H1 (cell line): Measurements from ENCODE around the gene CEACAM1. TPM values are rescaled to one million over a fixed set of nuclear protein-coding genes. Genes with fewer than 3 reads are reported as not detected.

Experiments
- CTCF ChIA-PET: fragments of 300-600 bp; sonication (Branson Sonifier 250); formaldehyde crosslinking; loops from one replicate; lab custom pipeline; 2021; ENCODE audit not compliant: partially characterized antibody; lab: Charles Lee
- POLR2A ChIA-PET: fragments of 300-600 bp; sonication (Branson Sonifier 250); formaldehyde crosslinking; loops from one replicate; lab custom pipeline; 2021; ENCODE audit warnings: inconsistent platforms; ENCODE audit not compliant: partially characterized antibody; lab: Charles Lee
- DNase-seq, 2 experiments: peaks; one replicate each; pipeline versions ENCODE4 v3.0.0 to v3.0.0-alpha.2; 2010 to 2022; ENCODE audit warnings: low spot score in 2 of 2, low read depth in 1 of 2, mixed read lengths in 1 of 2
- FAIRE-seq: peaks from 2 replicates; lab custom pipeline; 2011; peaks lifted over from hg19 to GRCh38; lab: Jason Lieb, UNC
- H2AFZ ChIP-seq: 2 replicates; pipeline ENCODE4 v1.8.1; 2012; ENCODE audit warnings: low read length, inconsistent platforms
- H2AK5ac ChIP-seq: 2 replicates; pipeline ENCODE4 v1.6.1; 2013; ENCODE audit warnings: low read depth, low read length
- H2BK120ac ChIP-seq: replicated peaks from 2 replicates; pipeline ENCODE3; 2013; ENCODE audit warnings: low read depth, low read length, inconsistent platforms
- H2BK12ac ChIP-seq: 2 replicates; pipeline ENCODE4 v1.6.1; 2013; ENCODE audit warnings: low read depth, low read length
- H2BK15ac ChIP-seq: 2 replicates; pipeline ENCODE4 v1.6.1; 2013; ENCODE audit warnings: low read length
- H2BK20ac ChIP-seq: 2 replicates; pipeline ENCODE4 v1.6.1; 2013; ENCODE audit warnings: low read length
- H2BK5ac ChIP-seq: 2 replicates; pipeline ENCODE4 v1.6.1; 2013; ENCODE audit warnings: low read depth, low read length
- H3K14ac ChIP-seq: 2 replicates; pipeline ENCODE4 v1.6.1; 2013; ENCODE audit warnings: inconsistent platforms; ENCODE audit not compliant: insufficient read length
- H3K18ac ChIP-seq: 2 replicates; pipeline ENCODE4 v1.6.1; 2013; ENCODE audit warnings: low read length; ENCODE audit errors: extremely low read depth
- H3K23ac ChIP-seq: 2 replicates; pipeline ENCODE4 v1.6.1; 2013; ENCODE audit warnings: inconsistent platforms; ENCODE audit not compliant: insufficient read length
- H3K23me2 ChIP-seq: 2 replicates; pipeline ENCODE4 v1.6.1; 2013; ENCODE audit warnings: low read depth, low read length
- H3K27ac ChIP-seq: 2 replicates; pipeline ENCODE4 v1.6.1; 2011; ENCODE audit warnings: low read depth, low read length, inconsistent platforms
- H3K27me3 ChIP-seq, 4 experiments: replicated peaks in 1 of 4; 1 replicate in 1 of 4; 2 replicates in 3 of 4; pipeline versions ENCODE4 v1.6.1 to v1.8.1; 2011 to 2013; ENCODE audit warnings: low read length in 3 of 4, mild to moderate bottlenecking in 3 of 4, inconsistent platforms in 2 of 4, mixed read lengths in 2 of 4, moderate library complexity in 1 of 4; ENCODE audit not compliant: control insufficient read depth in 3 of 4, insufficient read depth in 3 of 4; ENCODE audit errors: extremely low read depth in 1 of 4
- H3K36me3 ChIP-seq, 4 experiments: 2 replicates each; pipeline versions ENCODE4 v1.6.1 to v1.8.1; 2011 to 2013; ENCODE audit warnings: mild to moderate bottlenecking in 4 of 4, low read length in 3 of 4, moderate library complexity in 2 of 4, control low read depth in 1 of 4, inconsistent platforms in 1 of 4; ENCODE audit not compliant: insufficient read depth in 4 of 4, control insufficient read depth in 2 of 4
- H3K4ac ChIP-seq: replicated peaks from 2 replicates; pipeline ENCODE3; 2013; ENCODE audit warnings: low read length, low read depth, mixed read lengths, inconsistent platforms; ENCODE audit not compliant: insufficient read length
- H3K4me1 ChIP-seq, 4 experiments: replicated peaks in 1 of 4; 1 replicate in 1 of 4; 2 replicates in 3 of 4; pipeline versions ENCODE4 v1.6.1 to v1.8.1; 2011 to 2013; ENCODE audit warnings: low read length in 3 of 4, inconsistent platforms in 2 of 4, mixed read lengths in 1 of 4; ENCODE audit not compliant: insufficient read depth in 4 of 4, control insufficient read depth in 3 of 4
- H3K4me2 ChIP-seq, 2 experiments: 2 replicates each; pipeline versions ENCODE4 v1.6.1 to v1.8.1; 2011 to 2013; ENCODE audit warnings: low read depth in 2 of 2, low read length in 2 of 2, control low read depth in 1 of 2, inconsistent platforms in 1 of 2, mild to moderate bottlenecking in 1 of 2; ENCODE audit not compliant: insufficient read depth in 1 of 2
- H3K4me3 ChIP-seq, 4 experiments: fragments of 200-600, 300-600 bp in 1 of 4; sonication (generic), shearing (Covaris generic), sonication (Bioruptor Twin) in 1 of 4; 2 replicates each; pipeline versions ENCODE4 v1.5.1 to v1.8.1; 2011 to 2016; ENCODE audit warnings: low read length in 4 of 4, low read depth in 3 of 4, control low read depth in 2 of 4, inconsistent platforms in 2 of 4, mild to moderate bottlenecking in 2 of 4, mixed read lengths in 1 of 4, moderate library complexity in 1 of 4; ENCODE audit not compliant: insufficient read depth in 2 of 4; ENCODE audit errors: extremely low read depth in 1 of 4
- H3K56ac ChIP-seq: replicated peaks from 2 replicates; pipeline ENCODE3; 2013; ENCODE audit warnings: low read depth, mild to moderate bottlenecking, mixed read lengths, low read length, inconsistent platforms; ENCODE audit not compliant: insufficient read length
- H3K79me1 ChIP-seq: 2 replicates; pipeline ENCODE4 v1.6.1; 2013; ENCODE audit warnings: low read depth, low read length, control low read depth
- H3K79me2 ChIP-seq, 2 experiments: 2 replicates each; pipeline versions ENCODE4 v1.6.1 to v1.8.1; 2012 to 2013; ENCODE audit warnings: low read length in 2 of 2, mild to moderate bottlenecking in 2 of 2, inconsistent platforms in 1 of 2; ENCODE audit not compliant: insufficient read depth in 2 of 2, control insufficient read depth in 1 of 2
- H3K9ac ChIP-seq, 4 experiments: replicated peaks in 1 of 4; 1 replicate in 1 of 4; 2 replicates in 3 of 4; pipeline versions ENCODE4 v1.6.1 to v1.8.1; 2011 to 2013; ENCODE audit warnings: low read depth in 3 of 4, low read length in 3 of 4, control low read depth in 2 of 4, mild to moderate bottlenecking in 2 of 4, moderate library complexity in 2 of 4, inconsistent platforms in 1 of 4; ENCODE audit errors: extremely low read depth in 1 of 4
- H3K9me3 ChIP-seq, 2 experiments: 2 replicates each; pipeline versions ENCODE4 v1.6.1 to v1.8.1; 2012 to 2013; ENCODE audit warnings: mild to moderate bottlenecking in 2 of 2, moderate library complexity in 2 of 2, control low read depth in 1 of 2, inconsistent platforms in 1 of 2, low read depth in 1 of 2, low read length in 1 of 2, mixed read lengths in 1 of 2; ENCODE audit not compliant: insufficient read depth in 2 of 2
- H4K20me1 ChIP-seq, 2 experiments: replicated peaks in 1 of 2; 2 replicates each; pipeline versions ENCODE3 to v1.8.1; 2011 to 2013; ENCODE audit warnings: inconsistent platforms in 2 of 2, low read length in 2 of 2, mild to moderate bottlenecking in 1 of 2; ENCODE audit not compliant: insufficient read depth in 2 of 2, control insufficient read depth in 1 of 2
- H4K5ac ChIP-seq: 2 replicates; pipeline ENCODE4 v1.6.1; 2013; ENCODE audit warnings: low read length, low read depth, mixed read lengths, inconsistent platforms; ENCODE audit not compliant: insufficient read length
- H4K8ac ChIP-seq: 2 replicates; pipeline ENCODE4 v1.8.0; 2013; ENCODE audit warnings: mild to moderate bottlenecking, moderate library complexity, low read length, inconsistent platforms; ENCODE audit not compliant: insufficient read depth; ENCODE audit errors: extremely low read depth
- H4K91ac ChIP-seq: replicated peaks from 2 replicates; pipeline ENCODE3; 2013; ENCODE audit warnings: low read length, mixed read lengths, inconsistent platforms; ENCODE audit not compliant: insufficient read length
- CREB1 ChIP-seq: IDR thresholded peaks from 2 replicates; pipeline ENCODE4 v1.6.1; 2012; ENCODE audit warnings: inconsistent platforms
- RXRA ChIP-seq: IDR thresholded peaks from 2 replicates; pipeline ENCODE4 v1.6.1; 2011; ENCODE audit warnings: low read depth, mild to moderate bottlenecking, low read length, moderate library complexity; ENCODE audit not compliant: insufficient read depth
- SP1 ChIP-seq: IDR thresholded peaks from 2 replicates; pipeline ENCODE4 v1.6.1; 2011; ENCODE audit warnings: low read depth, low read length
- WGBS, 2 experiments: shearing (Covaris generic) in 1 of 2; methylation state at CpG; one replicate each; pipeline versions ENCODE4 v1.1.6 to v1.1.7; 2013 to 2015; ENCODE audit warnings: low lambda C conversion rate in 2 of 2, mixed read lengths in 2 of 2, inconsistent platforms in 1 of 2, low coverage in 1 of 2, missing lambda C conversion rate in 1 of 2; ENCODE audit not compliant: insufficient replicate concordance in 2 of 2, insufficient coverage in 1 of 2, insufficient read length in 1 of 2; ENCODE audit errors: extremely low coverage in 1 of 2, missing lambda C conversion rate in 1 of 2; 5-methylcytosine and 5-hydroxymethylcytosine counted together
- polyA plus RNA-seq, 7 experiments: library from polyadenylated mRNA; depleted of rRNA in 3 of 7; stranded (reverse) in 5 of 7; unstranded in 2 of 7; fragments of >200 nt in 5 of 7; fragments of 200-250 nt in 2 of 7; gene quantifications; 1 replicate in 5 of 7; 2 replicates in 1 of 7; 4 replicates in 1 of 7; pipeline versions ENCODE4 v1.2.1 to v1.2.3, GENCODE V29; 2011 to 2013; ENCODE audit warnings: missing spikeins in 2 of 7, mixed read lengths in 2 of 7
- total RNA-seq: library from RNA; stranded (reverse); fragmentation: NEBNext Ultra II Directional; extraction: Animal tissue kit (Norgen Biotek cat#: 25700); gene quantifications from 2 replicates; pipeline ENCODE4 v1.2.1, GENCODE V29; 2021
- TF ChIP-seq, protein P1 (sequence below): IDR thresholded peaks from 2 replicates; pipeline ENCODE4 v1.6.1; 2011; ENCODE audit warnings: low read depth, mild to moderate bottlenecking, low read length; ENCODE audit not compliant: insufficient read depth

CEACAM1 gene
- total and polyA plus RNA-seq, 2 of the 8 experiments (the other 6 are each of a cell fraction or from before 2014, with no cell fraction given): 1.8 to 3.6 TPM

GRCh38 chr19:42479736-42480135 lies 48.5 kb downstream of the CEACAM1 start:
- no peak overlapping the region for H3K4me3 ChIP-seq
- CTCF ChIA-PET: interaction anchor here (2.3 kb wide), 1 partner anchor 49 kb away, joined by 7 read pairs; the partner anchor contains the start of gene CEACAM1
- H3K14ac ChIP-seq: no peak overlapping the region
- no peak overlapping the region for H2BK12ac ChIP-seq
- no peaks in the 10 kb centered on the region for H3K23me2 ChIP-seq
- H3K4ac ChIP-seq: no peak overlapping the region
- H3K4me1 ChIP-seq: peaks cover 2 to 13% (median 11%) of the 10 kb centered on the region in 4 experiments
- peak overlapping the region; percentile 88; the same call in 1 of the 2 replicates for H2BK20ac ChIP-seq
- TF ChIP-seq RXRA: no peak
- TF ChIP-seq CREB1: no peak
- TF ChIP-seq, protein P1, sequence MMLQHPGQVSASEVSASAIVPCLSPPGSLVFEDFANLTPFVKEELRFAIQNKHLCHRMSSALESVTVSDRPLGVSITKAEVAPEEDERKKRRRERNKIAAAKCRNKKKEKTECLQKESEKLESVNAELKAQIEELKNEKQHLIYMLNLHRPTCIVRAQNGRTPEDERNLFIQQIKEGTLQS: no peak
- TF ChIP-seq SP1: no peak
- H2BK15ac ChIP-seq: no peak overlapping the region
- H3K23ac ChIP-seq: no peak overlapping the region
- no peak overlapping the region for H3K18ac ChIP-seq
- H2AFZ ChIP-seq: no peak overlapping the region
- no peak overlapping the region for H2AK5ac ChIP-seq
- no peak overlapping the region for H4K91ac ChIP-seq
- no peak overlapping the region for H3K9ac ChIP-seq
- POLR2A ChIA-PET: interaction anchor here (0.7 to 1.4 kb wide), 2 partner anchors 57 to 619 kb away, joined by 3 read pairs; partner anchors contain the start of gene RPS19
- FAIRE-seq (no peak), DNase-seq (no peak)
- H2BK120ac ChIP-seq: no peak overlapping the region
- no peak overlapping the region for H3K56ac ChIP-seq
- no peak overlapping the region for H4K5ac ChIP-seq
- no peaks in the 10 kb centered on the region for H3K9me3 ChIP-seq
- no peaks in the 10 kb centered on the region for H4K20me1 ChIP-seq
- H3K79me2 ChIP-seq: no peaks in the 10 kb centered on the region
- H3K27ac ChIP-seq: no peak overlapping the region
- H2BK5ac ChIP-seq: no peak overlapping the region
- 88% methylated on average over 9 of the region's 9 CpGs; no CpG with 5 or more reads in 1 of the 2 experiments for WGBS, 2 experiments
- H3K79me1 ChIP-seq: no peaks in the 10 kb centered on the region
- H3K36me3 ChIP-seq: no peaks in the 10 kb centered on the region
- H3K4me2 ChIP-seq: no peak overlapping the region
- no peaks in the 10 kb centered on the region for H3K27me3 ChIP-seq
- no peak overlapping the region for H4K8ac ChIP-seq
